ENCODE measurements around the gene ZNF423.

Gene ZNF423

GRCh38 chr16:49782405-49782804 is 73.5 kb downstream of the ZNF423 start:
- H3K27ac ChIP-seq (ENCODE audit: low read depth, low read length) = no peak overlapping the region
- H3K27me3 ChIP-seq (ENCODE audit: control insufficient read depth, insufficient read depth, low read length) = no peaks in the 10 kb centered on the region
- H3K4me3 ChIP-seq (ENCODE audit: low read depth, low read length) = no peak overlapping the region
- no peaks in the 10 kb centered on the region for H3K4me1 ChIP-seq (ENCODE audit: control insufficient read depth, insufficient read depth, low read length)
- H3K36me3 ChIP-seq (ENCODE audit: control insufficient read depth, insufficient read depth, low read length) = 0 out of 2 replicates have a peak, but pooled peaks cover 3% of the 10 kb centered on the region
- no peaks in the 10 kb centered on the region for H3K9me3 ChIP-seq (ENCODE audit: control insufficient read depth, insufficient read depth, low read length)
- no peak overlapping the region for H3K9ac ChIP-seq (ENCODE audit: low read depth, low read length)

GRCh38 chr16:49781401-49781800 is 74.5 kb downstream of the ZNF423 start:
- no peak overlapping the region for H3K4me3 ChIP-seq (ENCODE audit: low read depth, low read length)
- peaks cover 7% of the 10 kb centered on the region for H3K4me1 ChIP-seq (ENCODE audit: control insufficient read depth, insufficient read depth, low read length)
- H3K9ac ChIP-seq (ENCODE audit: low read depth, low read length) = no peak overlapping the region
- H3K27ac ChIP-seq (ENCODE audit: low read depth, low read length) = no peak overlapping the region
- H3K36me3 ChIP-seq (ENCODE audit: control insufficient read depth, insufficient read depth, low read length) = 0 out of 2 replicates have a peak, but pooled peaks cover 3% of the 10 kb centered on the region
- H3K27me3 ChIP-seq (ENCODE audit: control insufficient read depth, insufficient read depth, low read length) = no peaks in the 10 kb centered on the region
- H3K9me3 ChIP-seq (ENCODE audit: control insufficient read depth, insufficient read depth, low read length) = no peaks in the 10 kb centered on the region

DNA sequence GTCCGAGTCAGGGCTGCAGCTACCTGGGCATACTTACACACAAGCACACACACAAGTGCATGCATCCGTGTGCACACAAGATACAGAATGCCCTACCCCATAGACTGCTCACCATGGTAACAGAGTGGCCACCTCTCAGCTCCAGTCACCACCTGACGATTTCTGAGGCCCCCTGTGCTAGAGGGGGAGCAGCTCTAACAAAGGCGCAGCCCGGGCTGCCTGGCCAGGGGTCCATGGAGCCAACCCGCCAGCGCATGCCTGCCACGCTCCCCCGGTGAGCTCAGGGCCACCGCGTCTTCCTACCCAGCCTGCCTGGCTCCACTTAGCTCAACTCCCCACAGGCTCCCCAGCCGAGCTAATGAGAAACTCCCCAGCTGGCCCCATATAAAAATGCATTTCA is 75.5 kb downstream of the ZNF423 start:
- H3K27ac ChIP-seq (ENCODE audit: low read depth, low read length) = no peak overlapping the region
- no peak overlapping the region for H3K4me3 ChIP-seq (ENCODE audit: low read depth, low read length)
- peaks cover 17% of the 10 kb centered on the region for H3K4me1 ChIP-seq (ENCODE audit: control insufficient read depth, insufficient read depth, low read length)
- H3K27me3 ChIP-seq (ENCODE audit: control insufficient read depth, insufficient read depth, low read length) = no peaks in the 10 kb centered on the region
- H3K9me3 ChIP-seq (ENCODE audit: control insufficient read depth, insufficient read depth, low read length) = no peaks in the 10 kb centered on the region
- no peak overlapping the region for H3K9ac ChIP-seq (ENCODE audit: low read depth, low read length)
- 0 out of 2 replicates have a peak, but pooled peaks cover 3% of the 10 kb centered on the region for H3K36me3 ChIP-seq (ENCODE audit: control insufficient read depth, insufficient read depth, low read length)

DNA sequence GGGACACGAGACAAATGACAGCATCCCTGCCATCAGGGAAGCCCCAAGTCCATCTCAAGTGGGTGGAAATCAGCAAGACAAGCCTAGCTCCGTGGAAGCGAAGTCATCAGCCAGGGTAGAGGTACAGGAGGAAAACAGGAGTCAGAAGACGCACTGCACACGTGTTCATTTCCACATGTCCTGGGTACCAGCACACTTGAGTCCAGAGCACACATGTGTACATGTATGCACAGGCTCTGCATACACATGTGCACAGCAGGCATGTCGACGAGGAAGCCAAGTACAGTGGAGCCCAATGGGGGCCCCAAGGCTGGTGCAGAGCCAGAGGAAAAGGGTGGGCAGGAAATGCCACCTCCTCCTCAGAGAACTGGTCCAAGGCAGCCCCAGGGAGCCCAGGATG is 75.9 kb downstream of the ZNF423 start:
- Histone ChIP-seq H3K27ac (ENCODE audit: low read depth, low read length) (no peak overlapping the region), H3K36me3 (ENCODE audit: control insufficient read depth, insufficient read depth, low read length) (0 out of 2 replicates have a peak, but pooled peaks cover 3% of the 10 kb centered on the region), H3K9me3 (ENCODE audit: control insufficient read depth, insufficient read depth, low read length) (no peaks in the 10 kb centered on the region), H3K4me3 (ENCODE audit: low read depth, low read length) (no peak overlapping the region), H3K4me1 (ENCODE audit: control insufficient read depth, insufficient read depth, low read length) (peaks cover 19% of the 10 kb centered on the region), H3K9ac (ENCODE audit: low read depth, low read length) (no peak overlapping the region), H3K27me3 (ENCODE audit: control insufficient read depth, insufficient read depth, low read length) (no peaks in the 10 kb centered on the region)

DNA sequence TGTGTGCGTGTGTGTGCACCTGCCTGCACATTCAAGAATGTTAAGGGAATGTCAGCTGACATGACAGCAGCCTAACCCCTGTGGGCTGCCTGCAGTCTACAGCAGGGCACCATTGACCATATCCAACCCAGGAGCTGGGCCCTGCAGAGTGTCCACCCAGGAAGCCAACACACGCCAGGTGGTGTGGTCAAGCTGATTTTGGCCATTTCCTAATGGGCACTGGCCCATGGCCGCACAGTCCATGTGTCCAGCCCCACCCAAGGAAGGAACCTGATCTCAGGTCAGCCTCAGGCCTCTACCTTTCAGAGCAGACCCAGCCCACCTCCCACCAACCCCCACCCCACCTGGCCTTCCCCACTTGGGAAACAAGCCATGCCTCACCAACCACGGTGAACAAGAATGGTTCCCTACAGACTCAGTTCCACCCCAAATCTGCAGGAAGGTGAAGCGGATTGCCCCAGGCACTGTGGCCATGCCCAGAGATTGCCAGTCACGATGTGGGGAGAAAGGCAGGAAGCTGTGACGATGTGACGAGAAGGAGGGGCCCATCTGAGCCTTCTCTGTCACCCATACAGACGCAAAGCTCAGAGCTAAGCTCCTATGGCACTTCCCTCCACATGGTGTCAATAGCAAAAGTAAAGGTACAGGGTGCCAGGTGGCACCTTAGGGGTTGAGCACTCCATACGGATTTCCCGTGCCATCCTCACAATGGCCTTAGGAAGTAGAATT is 77.5 kb downstream of the ZNF423 start:
- Histone ChIP-seq H3K4me3 (ENCODE audit: low read depth, low read length) (no peak overlapping the region), H3K27me3 (ENCODE audit: control insufficient read depth, insufficient read depth, low read length) (no peaks in the 10 kb centered on the region), H3K9ac (ENCODE audit: low read depth, low read length) (no peak overlapping the region), H3K4me1 (ENCODE audit: control insufficient read depth, insufficient read depth, low read length) (peaks cover 23% of the 10 kb centered on the region), H3K9me3 (ENCODE audit: control insufficient read depth, insufficient read depth, low read length) (no peaks in the 10 kb centered on the region), H3K36me3 (ENCODE audit: control insufficient read depth, insufficient read depth, low read length) (0 out of 2 replicates have a peak, but pooled peaks cover 3% of the 10 kb centered on the region), H3K27ac (ENCODE audit: low read depth, low read length) (no peak overlapping the region)

- Histone ChIP-seq H3K4me1 (ENCODE audit: control insufficient read depth, insufficient read depth, low read length) (peaks cover 23% of the 10 kb centered on the region), H3K4me3 (ENCODE audit: low read depth, low read length) (no peak overlapping the region), H3K27me3 (ENCODE audit: control insufficient read depth, insufficient read depth, low read length) (no peaks in the 10 kb centered on the region), H3K36me3 (ENCODE audit: control insufficient read depth, insufficient read depth, low read length) (peaks cover 2% of the 10 kb centered on the region; the same call in 1 of the 2 replicates), H3K9ac (ENCODE audit: low read depth, low read length) (no peak overlapping the region), H3K27ac (ENCODE audit: low read depth, low read length) (peak overlapping the region; percentile 76), H3K9me3 (ENCODE audit: control insufficient read depth, insufficient read depth, low read length) (no peaks in the 10 kb centered on the region)
Measured at GRCh38 chr16:49776734-49777133, 79.2 kb downstream of the ZNF423 start.

DNA sequence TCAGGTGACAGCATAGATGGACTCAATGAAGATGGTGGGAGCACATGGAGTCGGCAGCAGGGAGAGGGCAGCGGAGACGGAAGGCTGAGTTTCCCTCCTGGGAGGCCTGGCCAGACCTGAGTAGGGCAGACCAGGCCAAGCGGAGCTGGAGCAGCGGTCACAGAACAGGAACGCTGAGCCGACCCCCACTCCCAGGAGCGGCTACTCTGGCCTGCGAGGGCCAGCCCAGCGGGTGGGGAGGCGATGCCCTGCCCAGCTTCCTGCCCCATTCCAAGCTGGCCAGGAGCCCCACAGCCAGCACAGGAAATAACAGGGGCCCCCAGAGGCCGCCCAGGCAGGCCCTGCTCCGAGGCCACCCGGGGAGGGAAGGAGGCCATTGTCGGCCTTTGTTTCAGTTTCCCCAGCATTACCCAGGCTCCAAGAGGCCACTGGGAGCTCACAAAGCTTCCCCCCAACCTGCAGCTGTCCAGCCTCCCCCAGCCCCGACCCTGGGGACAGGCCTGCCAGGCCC is 79.8 kb downstream of the ZNF423 start:
- Histone ChIP-seq H3K9me3 (ENCODE audit: control insufficient read depth, insufficient read depth, low read length) (no peaks in the 10 kb centered on the region), H3K9ac (ENCODE audit: low read depth, low read length) (no peak overlapping the region), H3K27ac (ENCODE audit: low read depth, low read length) (peak overlapping the region; percentile 76), H3K36me3 (ENCODE audit: control insufficient read depth, insufficient read depth, low read length) (peaks cover 2% of the 10 kb centered on the region; the same call in 1 of the 2 replicates), H3K27me3 (ENCODE audit: control insufficient read depth, insufficient read depth, low read length) (no peaks in the 10 kb centered on the region), H3K4me3 (ENCODE audit: low read depth, low read length) (no peak overlapping the region), H3K4me1 (ENCODE audit: control insufficient read depth, insufficient read depth, low read length) (peaks cover 23% of the 10 kb centered on the region)

GRCh38 chr16:49775581-49775980 is 80.3 kb downstream of the ZNF423 start:
- H3K4me1 ChIP-seq (ENCODE audit: control insufficient read depth, insufficient read depth, low read length) = peaks cover 23% of the 10 kb centered on the region

DNA sequence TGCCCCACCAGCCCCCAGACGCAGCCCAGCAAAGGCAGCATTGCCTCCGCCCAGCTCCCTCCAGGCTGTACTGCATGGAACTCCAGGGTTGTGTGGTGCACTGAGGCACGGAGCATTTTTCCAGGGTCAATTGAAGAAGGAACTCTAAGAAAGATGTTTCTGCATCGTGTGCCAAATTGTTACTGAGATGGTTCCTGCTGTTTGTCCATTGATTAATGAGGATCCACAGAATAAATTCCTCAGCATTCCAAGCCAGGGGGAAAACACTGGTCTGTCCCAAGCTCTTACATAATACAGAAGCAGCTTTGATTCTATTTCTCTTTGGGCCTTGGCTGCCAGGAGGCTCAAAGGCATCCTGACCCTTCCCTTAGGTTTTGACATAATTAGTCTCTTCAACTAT is 80.9 kb downstream of the ZNF423 start:
- Histone ChIP-seq H3K27me3 (ENCODE audit: control insufficient read depth, insufficient read depth, low read length) (no peaks in the 10 kb centered on the region), H3K36me3 (ENCODE audit: control insufficient read depth, insufficient read depth, low read length) (peaks cover 2% of the 10 kb centered on the region; the same call in 1 of the 2 replicates), H3K27ac (ENCODE audit: low read depth, low read length) (no peak overlapping the region), H3K4me1 (ENCODE audit: control insufficient read depth, insufficient read depth, low read length) (peaks cover 23% of the 10 kb centered on the region), H3K9ac (ENCODE audit: low read depth, low read length) (no peak overlapping the region), H3K9me3 (ENCODE audit: control insufficient read depth, insufficient read depth, low read length) (no peaks in the 10 kb centered on the region), H3K4me3 (ENCODE audit: low read depth, low read length) (no peak overlapping the region)

More at GRCh38 chr16:49775581-49775980, 80.3 kb downstream of the ZNF423 start:
- Histone ChIP-seq H3K36me3 (ENCODE audit: control insufficient read depth, insufficient read depth, low read length) (peaks cover 2% of the 10 kb centered on the region; the same call in 1 of the 2 replicates), H3K4me3 (ENCODE audit: low read depth, low read length) (no peak overlapping the region), H3K9ac (ENCODE audit: low read depth, low read length) (no peak overlapping the region), H3K27me3 (ENCODE audit: control insufficient read depth, insufficient read depth, low read length) (no peaks in the 10 kb centered on the region), H3K9me3 (ENCODE audit: control insufficient read depth, insufficient read depth, low read length) (no peaks in the 10 kb centered on the region), H3K27ac (ENCODE audit: low read depth, low read length) (peak overlapping the region; percentile 76)

DNA sequence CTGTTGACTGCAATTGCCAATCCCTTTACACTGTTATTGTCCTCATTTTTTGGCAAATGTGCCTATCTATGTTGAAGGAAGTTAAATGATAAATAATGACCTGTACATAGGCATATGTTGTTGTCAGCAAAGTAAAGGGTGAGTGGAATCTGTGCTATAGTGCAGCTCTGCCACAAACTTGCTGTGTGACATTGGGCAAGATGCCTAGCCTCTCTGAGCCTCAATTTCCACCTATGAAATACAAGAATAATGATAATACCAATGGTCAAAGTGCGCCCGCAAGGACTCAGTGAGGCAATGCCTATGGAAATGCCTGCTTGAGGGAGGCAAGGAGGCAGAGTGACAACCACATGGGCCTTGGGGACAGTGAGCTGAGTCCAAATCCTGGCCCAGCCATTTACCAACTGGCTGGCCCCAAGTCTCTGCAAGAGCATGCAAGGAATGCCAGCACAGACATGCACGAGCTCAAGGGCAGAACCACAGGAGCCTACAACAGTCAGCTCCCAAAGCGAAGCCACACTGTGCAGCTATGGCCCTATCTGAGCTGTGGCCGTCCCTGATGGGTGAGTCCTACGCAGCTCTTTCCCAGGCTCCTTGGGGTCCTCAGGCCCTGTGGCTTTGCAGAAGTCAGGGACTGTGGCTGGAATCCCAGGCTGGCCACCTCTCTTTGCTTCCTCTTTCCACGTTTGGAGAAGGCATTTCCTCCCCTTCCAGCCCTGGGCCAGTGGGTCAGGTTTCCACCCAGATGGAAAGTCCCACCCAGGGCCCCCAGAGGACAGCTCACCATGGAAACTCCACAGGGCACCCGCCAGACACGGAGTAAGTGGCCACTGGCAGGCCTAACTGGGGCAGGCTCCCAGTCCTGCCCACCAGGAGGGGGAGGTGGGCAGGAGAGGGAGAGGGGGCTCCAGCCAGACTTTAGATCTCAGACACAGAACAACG is 82.1 kb downstream of the ZNF423 start:
- Histone ChIP-seq H3K4me3 (ENCODE audit: low read depth, low read length) (no peak overlapping the region), H3K36me3 (ENCODE audit: control insufficient read depth, insufficient read depth, low read length) (peaks cover 2% of the 10 kb centered on the region; the same call in 1 of the 2 replicates), H3K4me1 (ENCODE audit: control insufficient read depth, insufficient read depth, low read length) (peaks cover 23% of the 10 kb centered on the region), H3K27me3 (ENCODE audit: control insufficient read depth, insufficient read depth, low read length) (no peaks in the 10 kb centered on the region), H3K9ac (ENCODE audit: low read depth, low read length) (no peak overlapping the region), H3K9me3 (ENCODE audit: control insufficient read depth, insufficient read depth, low read length) (no peaks in the 10 kb centered on the region), H3K27ac (ENCODE audit: low read depth, low read length) (no peak overlapping the region)

Measured in HUES48 (cell line).